SKM-1 treated with dmso at 0.1 percent for 144 hours (cell line): Measurements from ENCODE around the gene SREBF1.

ENCODE experiments used
- DNase-seq: peaks from one replicate; lab custom pipeline; 2025; ENCODE audit not compliant: unreplicated experiment; lab: John Stamatoyannopoulos, UW

Gene SREBF1

GRCh38 chr17:17797119-17797809 lies 39.5 kb downstream of the SREBF1 start:
- DNase-seq, result no peak

GRCh38 chr17:17796787-17797061 lies 40.1 kb downstream of the SREBF1 start:
- no peak for DNase-seq

GRCh38 chr17:17795946-17796786 lies 40.6 kb downstream of the SREBF1 start:
- DNase-seq, result no peak

DNA sequence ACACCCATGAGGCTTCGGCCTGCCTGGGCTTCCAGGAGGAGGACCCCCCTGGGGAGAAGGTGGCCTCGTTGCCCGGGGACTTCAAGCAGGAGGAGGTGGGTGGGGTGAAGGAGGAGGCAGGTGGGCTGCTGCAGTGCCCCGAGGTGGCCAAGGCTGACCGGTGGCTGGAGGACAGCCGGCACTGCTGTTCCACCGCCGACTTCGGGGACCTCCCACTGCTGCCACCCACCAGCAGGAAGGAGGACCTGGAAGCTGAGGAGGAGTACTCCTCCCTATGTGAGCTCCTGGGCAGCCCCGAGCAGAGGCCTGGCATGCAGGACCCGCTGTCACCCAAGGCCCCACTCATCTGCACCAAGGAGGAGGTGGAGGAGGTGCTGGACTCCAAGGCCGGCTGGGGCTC lies 41.5 kb downstream of the SREBF1 start:
- no peak for DNase-seq

DNA sequence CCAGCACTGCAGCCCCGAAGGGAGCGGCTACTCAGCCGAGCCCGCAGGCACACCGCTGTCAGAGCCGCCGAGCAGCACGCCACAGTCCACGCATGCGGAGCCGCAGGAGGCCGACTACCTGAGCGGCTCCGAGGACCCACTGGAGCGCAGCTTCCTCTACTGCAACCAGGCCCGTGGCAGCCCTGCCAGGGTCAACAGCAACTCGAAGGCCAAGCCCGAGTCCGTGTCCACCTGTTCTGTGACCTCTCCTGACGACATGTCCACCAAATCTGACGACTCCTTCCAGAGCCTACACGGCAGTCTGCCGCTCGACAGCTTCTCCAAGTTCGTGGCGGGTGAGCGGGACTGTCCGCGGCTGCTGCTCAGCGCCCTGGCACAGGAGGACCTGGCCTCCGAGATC lies 42.4 kb downstream of the SREBF1 start:
- DNase-seq, result no peak

GRCh38 chr17:17793378-17794214 lies 43.2 kb downstream of the SREBF1 start:
- DNase-seq, result no peak

DNA sequence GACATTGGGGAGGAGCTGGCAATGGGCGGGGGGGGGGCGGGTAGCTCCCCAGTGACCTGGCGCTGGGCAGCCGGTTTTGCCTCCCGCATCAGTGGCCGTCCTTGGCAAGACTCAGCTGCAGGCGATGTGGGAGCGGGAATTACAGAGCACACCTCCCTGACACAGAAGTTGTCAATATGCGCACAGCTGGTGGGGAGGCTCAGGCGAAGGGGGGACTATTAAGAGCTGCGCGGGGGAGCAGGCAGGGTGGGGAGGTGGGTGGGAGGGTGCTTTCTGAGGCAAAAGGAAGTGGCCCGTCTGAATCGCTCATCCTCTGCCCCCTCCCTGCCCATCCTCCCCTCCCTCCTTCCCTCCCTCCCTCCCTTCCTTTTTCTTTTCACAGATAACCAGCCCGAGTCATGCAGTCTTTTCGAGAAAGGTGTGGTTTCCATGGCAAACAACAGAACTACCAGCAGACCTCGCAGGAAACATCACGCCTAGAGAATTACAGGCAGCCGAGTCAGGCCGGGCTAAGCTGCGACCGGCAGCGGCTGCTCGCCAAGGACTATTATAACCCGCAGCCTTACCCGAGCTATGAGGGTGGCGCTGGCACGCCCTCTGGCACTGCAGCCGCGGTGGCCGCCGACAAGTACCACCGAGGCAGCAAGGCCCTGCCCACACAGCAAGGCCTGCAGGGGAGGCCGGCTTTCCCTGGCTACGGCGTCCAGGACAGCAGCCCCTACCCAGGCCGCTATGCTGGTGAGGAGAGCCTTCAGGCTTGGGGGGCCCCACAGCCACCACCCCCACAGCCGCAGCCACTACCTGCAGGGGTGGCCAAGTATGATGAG lies 44.0 kb downstream of the SREBF1 start:
- DNase-seq, result no peak

GRCh38 chr17:17792037-17792550 lies 44.7 kb downstream of the SREBF1 start:
- no peak for DNase-seq

GRCh38 chr17:17790637-17791464 lies 45.9 kb downstream of the SREBF1 start:
- DNase-seq, result no peak

GRCh38 chr17:17789828-17790636 lies 46.8 kb downstream of the SREBF1 start:
- no peak for DNase-seq

GRCh38 chr17:17789410-17789809 lies 47.4 kb downstream of the SREBF1 start:
- no peak for DNase-seq

DNA sequence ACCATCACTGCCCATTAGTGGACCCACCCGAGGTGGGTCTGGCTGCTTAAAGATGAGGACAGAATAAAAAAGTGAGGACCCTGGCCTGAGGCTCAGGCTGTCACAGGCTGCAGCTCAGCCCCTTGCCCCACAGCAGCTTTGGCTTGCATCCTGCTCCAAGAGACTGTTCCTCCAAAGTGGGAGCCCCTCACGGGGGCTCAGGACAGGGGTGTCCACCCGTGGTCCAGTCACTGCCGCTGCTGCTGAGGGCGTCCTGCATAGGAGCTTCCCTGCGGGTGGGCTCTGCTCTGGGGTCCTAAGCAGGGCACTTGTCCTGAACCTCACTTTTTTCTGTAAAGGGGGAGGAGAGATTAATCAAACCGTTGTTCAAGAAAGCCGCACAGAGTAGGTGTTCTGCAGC lies 47.8 kb downstream of the SREBF1 start:
- no peak for DNase-seq

GRCh38 chr17:17787568-17787967 lies 49.2 kb downstream of the SREBF1 start:
- DNase-seq, result no peak

- DNase-seq, result no peak
Measured at GRCh38 chr17:17786998-17787397, 49.8 kb downstream of the SREBF1 start.

- no peak for DNase-seq
Measured at GRCh38 chr17:17785407-17785806, 51.4 kb downstream of the SREBF1 start.

GRCh38 chr17:17784657-17785267 lies 52.0 kb downstream of the SREBF1 start:
- no peak for DNase-seq

DNA sequence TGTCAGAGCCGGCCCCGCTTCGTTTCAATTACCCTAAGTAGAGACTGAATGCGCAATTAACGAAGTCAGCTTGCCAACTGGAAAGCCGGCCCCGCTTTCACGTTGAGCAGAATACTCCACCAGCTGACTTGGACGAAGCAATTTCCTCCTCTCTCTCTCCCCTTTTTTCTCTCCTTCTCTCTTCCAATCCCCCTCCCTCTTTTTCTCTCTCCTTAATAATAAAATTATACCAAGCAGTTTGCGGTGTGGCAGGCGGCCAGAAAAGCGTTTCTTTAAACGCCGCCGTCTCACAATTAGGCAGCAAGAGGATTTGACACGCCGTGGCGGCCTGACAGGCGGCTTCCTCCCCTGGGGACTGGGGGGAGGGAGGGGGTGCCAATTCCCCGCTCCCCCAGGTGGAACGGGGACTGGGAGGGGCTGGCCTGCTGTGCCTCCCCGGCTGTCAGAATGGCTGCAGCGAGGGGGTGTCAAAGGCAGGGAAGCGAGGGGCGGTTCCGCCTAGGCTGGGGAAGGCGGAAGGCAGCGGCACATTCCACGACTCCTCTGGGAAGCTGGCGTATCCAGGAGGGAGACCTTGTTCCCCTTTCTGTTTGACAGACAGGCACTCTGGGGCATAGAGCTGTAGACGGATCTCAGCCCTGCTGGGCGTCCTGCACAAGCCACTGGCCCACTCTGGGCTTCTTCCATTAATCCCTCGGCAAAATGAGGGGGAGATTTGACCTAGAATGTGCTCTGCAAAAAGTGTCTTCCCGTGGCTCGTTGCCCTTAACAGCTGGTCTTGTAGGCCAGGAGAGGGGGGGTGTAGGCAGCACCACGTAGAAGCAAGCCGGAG lies 52.7 kb downstream of the SREBF1 start:
- DNase-seq, result no peak
